Thymus (tissue), 11 donors: ENCODE data around the gene CDC42BPB. TPM values are rescaled to one million over a fixed set of nuclear protein-coding genes. Genes with fewer than 3 reads are reported as not detected.
"Not testable (repeated sequence)": the region's sequence is repeated elsewhere in the genome, so short reads cannot be mapped to it uniquely, and the experiment has no call there.

Experiments used
- DNase-seq, 9 donors: peaks; one replicate each; pipeline ENCODE4 v3.0.0-alpha.2; 2013; ENCODE audit warnings: low spot score in 9 of 9, low read depth in 6 of 9, missing footprints in 1 of 9
- H3K27ac ChIP-seq, 2 donors: one replicate each; pipeline ENCODE4 v1.5.1; 2013; ENCODE audit warnings: control low read depth in 1 of 2, low read depth in 1 of 2, low read length in 1 of 2, mild to moderate bottlenecking in 1 of 2, moderate library complexity in 1 of 2
- H3K27me3 ChIP-seq, 2 donors: one replicate each; pipeline ENCODE4 v1.5.1; 2013; ENCODE audit warnings: low read length in 1 of 2; ENCODE audit not compliant: control insufficient read depth in 2 of 2, insufficient read depth in 1 of 2
- H3K36me3 ChIP-seq, 2 donors: one replicate each; pipeline ENCODE4 v1.5.1; 2013; ENCODE audit warnings: low read length in 1 of 2, mild to moderate bottlenecking in 1 of 2, moderate library complexity in 1 of 2; ENCODE audit not compliant: control insufficient read depth in 2 of 2, insufficient read depth in 2 of 2
- H3K4me1 ChIP-seq, 2 donors: one replicate each; pipeline ENCODE4 v1.5.1; 2013; ENCODE audit warnings: low read length in 2 of 2; ENCODE audit not compliant: control insufficient read depth in 2 of 2, insufficient read depth in 2 of 2
- H3K4me3 ChIP-seq, 2 donors: one replicate each; pipeline ENCODE4 v1.5.1; 2013; ENCODE audit warnings: low read length in 2 of 2, control low read depth in 1 of 2, mild to moderate bottlenecking in 1 of 2
- H3K9me3 ChIP-seq, 2 donors: one replicate each; pipeline ENCODE4 v1.5.1; 2013; ENCODE audit warnings: low read length in 1 of 2, mild to moderate bottlenecking in 1 of 2; ENCODE audit not compliant: control insufficient read depth in 2 of 2, insufficient read depth in 1 of 2
- WGBS: extraction: QIAGEN DNeasy Blood & Tissue Kit; methylation state at CpG from one replicate; pipeline ENCODE4 v1.1.7; 2013; 5-methylcytosine and 5-hydroxymethylcytosine counted together
- polyA plus RNA-seq: library from polyadenylated mRNA; stranded (reverse); fragments of 200-250 nt; gene quantifications from one replicate; pipeline ENCODE4 v1.2.3, GENCODE V29; 2013
- total RNA-seq: library from RNA; stranded (reverse); fragments of 120-200 nt; gene quantifications from one replicate; pipeline ENCODE4 v1.2.4, GENCODE V29; 2013
- donor health status: healthy.

Gene CDC42BPB
- total and polyA plus RNA-seq, 2 donors: 7.6 to 16.3 TPM

DNA sequence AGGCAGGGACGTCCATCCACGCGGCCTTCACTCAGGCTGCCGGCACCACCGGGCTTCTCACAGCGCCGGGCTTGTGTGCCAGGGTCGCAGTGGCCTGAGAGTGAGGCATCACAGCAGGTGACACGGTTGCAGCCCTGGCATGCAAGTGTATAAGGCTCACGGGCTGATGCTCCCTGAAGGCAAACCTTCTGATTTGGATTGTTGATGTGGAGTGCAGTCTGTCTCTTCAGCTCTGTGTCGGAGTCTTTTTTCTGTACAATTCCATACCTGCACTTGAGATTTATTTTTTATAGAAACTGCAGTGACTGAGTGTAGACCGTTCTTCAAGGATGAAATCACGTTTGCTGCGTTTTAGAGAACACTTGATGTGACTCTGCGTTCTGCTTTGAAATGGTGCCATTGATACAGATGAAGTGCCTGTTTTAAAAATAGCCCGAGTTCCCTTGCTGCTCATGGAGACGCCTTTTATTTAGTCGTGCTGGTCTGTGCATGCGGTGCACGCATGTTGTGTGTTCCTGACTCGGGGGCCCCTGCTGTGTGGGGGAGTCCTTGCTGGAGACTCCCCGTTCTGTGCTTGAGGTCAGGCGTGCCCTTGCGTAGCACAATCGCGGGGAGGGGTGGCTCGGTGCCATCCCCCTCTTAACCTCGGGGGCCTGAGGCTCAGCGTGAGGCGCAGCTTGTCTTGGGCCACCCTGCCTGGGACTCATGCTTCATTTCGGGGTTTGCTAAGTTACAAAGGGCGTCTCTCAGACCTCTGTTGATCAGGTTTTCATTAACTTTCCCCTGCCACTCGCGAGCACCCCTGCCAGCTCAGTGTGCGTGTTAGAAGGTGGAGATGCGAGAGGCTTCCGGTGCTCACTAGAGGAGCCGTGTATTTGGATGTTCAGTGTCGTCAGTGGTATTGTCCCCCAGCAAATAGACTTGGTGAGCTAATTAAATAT, 156.4 kb downstream of the CDC42BPB start:
- H3K4me3 ChIP-seq: peak overlapping the region in 1 of 2 donors; percentile 26
- WGBS: 38% methylated on average over 39 of the region's 39 CpGs
- no peaks in the 10 kb centered on the region for H3K27me3 ChIP-seq
- H3K9me3 ChIP-seq: no peaks in the 10 kb centered on the region
- DNase-seq: peak in 4 of 9 donors; percentile 8 to 52 (median 28)
- peaks cover 9 to 36% of the 10 kb centered on the region in 2 donors for H3K4me1 ChIP-seq
- H3K27ac ChIP-seq: peak overlapping the region in 1 of 2 donors; percentile 60
- peaks cover 5 to 12% of the 10 kb centered on the region in 2 donors for H3K36me3 ChIP-seq

DNA sequence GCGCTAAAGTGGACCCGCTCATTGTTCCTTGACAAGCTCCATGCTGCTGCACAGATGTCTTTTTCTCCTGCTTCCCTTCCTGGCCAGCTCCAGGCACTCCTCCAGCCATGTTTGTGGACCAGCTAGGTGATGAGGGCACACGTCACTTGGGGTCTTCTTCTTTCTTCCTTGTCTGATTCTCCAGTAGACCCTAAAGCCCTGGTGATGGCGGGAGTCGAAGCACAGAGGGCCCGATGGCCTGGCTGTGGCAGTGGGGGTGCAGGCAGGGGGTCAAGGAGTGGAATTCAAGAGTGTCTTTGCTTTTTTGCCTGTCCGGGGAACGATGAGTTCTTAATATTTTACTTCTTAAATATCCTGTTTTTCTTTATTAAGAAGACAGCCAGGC, 157.8 kb downstream of the CDC42BPB start:
- Histone ChIP-seq H3K36me3 (peaks cover 7 to 10% of the 10 kb centered on the region in 2 donors), H3K4me1 (peaks cover 9 to 36% of the 10 kb centered on the region in 2 donors), H3K4me3 (no peak overlapping the region), H3K27me3 (no peaks in the 10 kb centered on the region), H3K27ac (no peak overlapping the region), H3K9me3 (no peaks in the 10 kb centered on the region)
- WGBS: 99% methylated on average over 8 of the region's 8 CpGs
- no peak for DNase-seq

DNA sequence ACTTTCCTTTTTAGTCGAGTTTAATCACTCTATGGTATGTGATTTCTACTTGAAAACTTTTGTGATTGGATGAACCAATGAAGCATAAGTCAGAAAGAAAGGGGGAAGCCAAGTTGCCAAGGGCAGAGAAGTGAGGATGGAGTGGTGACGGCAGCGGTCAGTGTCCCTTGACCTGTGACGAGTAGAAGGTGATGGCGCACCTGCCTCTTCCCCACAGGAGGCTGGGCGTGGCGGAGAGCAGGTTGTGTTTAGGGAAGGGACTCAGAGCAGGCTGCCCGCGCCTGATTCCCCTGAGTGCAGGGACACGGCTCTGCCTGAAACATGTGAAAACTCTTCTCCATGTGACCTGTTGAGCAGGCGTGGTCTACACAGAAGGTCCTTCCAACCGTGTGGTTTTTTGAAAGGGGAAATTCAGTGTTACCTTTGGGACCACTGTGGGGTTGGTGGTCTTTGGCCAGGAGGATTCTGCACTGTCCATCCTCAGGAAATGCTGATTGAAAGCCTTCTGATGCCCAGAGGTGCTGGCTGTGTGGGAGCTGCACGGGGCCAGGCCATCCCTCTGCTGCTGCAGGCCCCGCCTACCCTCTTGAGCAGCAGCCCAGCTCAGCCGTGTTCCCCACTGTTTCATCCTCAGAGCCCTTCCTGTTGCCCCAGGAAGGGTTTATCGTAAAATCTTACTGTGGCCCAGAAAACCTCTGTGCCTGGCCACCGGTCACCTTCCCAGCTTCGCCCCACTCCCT, 158.4 kb downstream of the CDC42BPB start:
- H3K27ac ChIP-seq: no peak overlapping the region
- H3K36me3 ChIP-seq: peaks cover 7 to 10% of the 10 kb centered on the region in 2 donors

DNA sequence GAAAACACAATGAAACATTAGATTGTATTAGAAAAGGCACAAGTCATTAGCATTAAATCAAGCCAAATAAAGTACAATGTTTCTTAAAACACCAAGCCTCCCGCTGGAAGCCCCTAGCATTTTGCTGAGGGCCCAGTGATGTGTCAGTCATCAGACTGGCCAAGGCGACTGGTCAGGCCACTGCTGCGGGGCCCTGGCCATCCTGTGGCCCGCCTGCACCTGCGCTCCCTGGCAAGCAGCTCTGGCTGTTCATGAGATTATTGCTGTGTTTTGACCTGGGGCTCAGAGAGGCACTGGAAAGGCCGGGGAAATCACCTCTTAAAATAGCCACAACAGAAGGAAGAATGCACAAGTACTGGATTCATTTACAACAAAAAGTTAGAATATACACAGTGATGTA, 159.1 kb downstream of the CDC42BPB start:
- Histone ChIP-seq H3K36me3 (peaks cover 3 to 5% of the 10 kb centered on the region in 2 donors), H3K9me3 (no peaks in the 10 kb centered on the region), H3K4me3 (no peak overlapping the region), H3K27ac (no peak overlapping the region), H3K27me3 (no peaks in the 10 kb centered on the region), H3K4me1 (peaks cover 9 to 33% of the 10 kb centered on the region in 2 donors)
- DNase-seq: no peak
- 79% methylated on average over 6 of the region's 6 CpGs for WGBS

More for the DNA sequence above, 158.4 kb downstream of the CDC42BPB start:
- WGBS: 86% methylated on average over 18 of the region's 18 CpGs
- Histone ChIP-seq H3K4me1 (peaks cover 9 to 36% of the 10 kb centered on the region in 2 donors), H3K4me3 (no peak overlapping the region), H3K9me3 (no peaks in the 10 kb centered on the region), H3K27me3 (no peaks in the 10 kb centered on the region)
- DNase-seq: no peak

DNA sequence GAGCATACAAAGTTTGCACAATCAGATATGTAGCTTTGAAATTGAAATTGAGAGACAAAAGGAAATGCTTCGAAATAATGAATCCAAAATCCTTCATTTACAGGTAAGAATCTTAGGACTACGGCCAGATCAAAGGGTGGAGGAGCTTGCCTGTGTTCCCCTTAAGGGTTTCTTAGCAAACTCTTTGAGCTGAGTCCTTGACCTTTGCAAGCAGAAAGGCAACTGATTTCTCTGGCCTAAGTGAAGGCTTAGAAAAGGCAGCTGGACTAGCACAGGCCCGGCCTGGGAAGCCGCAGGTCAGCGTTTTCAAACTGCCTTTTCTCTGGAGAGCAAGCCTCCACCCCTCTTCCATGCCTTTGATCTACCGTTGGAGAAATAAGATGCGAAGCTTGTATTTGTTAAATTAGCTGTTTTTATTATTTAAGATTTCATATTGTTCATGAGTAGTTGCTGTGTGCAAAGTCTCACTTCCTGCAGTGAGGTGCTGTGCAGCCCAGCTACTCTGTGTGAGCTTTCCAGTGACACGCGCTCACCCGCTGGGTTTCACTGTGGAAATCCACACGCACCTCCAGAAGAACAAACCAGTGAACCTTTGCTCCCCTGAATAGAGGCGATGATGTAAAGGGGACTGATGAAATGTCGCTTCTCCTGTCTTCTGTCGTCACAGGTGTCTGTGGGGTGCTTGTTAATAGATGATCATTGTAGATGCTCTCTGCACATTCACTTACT, 159.9 kb downstream of the CDC42BPB start:
- Histone ChIP-seq H3K4me3 (no peak overlapping the region), H3K27ac (no peak overlapping the region), H3K36me3 (peaks cover 3 to 5% of the 10 kb centered on the region in 2 donors), H3K9me3 (no peaks in the 10 kb centered on the region), H3K27me3 (no peaks in the 10 kb centered on the region), H3K4me1 (peaks cover 9 to 25% of the 10 kb centered on the region in 2 donors)
- no peak for DNase-seq
- 98% methylated on average over 14 of the region's 14 CpGs for WGBS

DNA sequence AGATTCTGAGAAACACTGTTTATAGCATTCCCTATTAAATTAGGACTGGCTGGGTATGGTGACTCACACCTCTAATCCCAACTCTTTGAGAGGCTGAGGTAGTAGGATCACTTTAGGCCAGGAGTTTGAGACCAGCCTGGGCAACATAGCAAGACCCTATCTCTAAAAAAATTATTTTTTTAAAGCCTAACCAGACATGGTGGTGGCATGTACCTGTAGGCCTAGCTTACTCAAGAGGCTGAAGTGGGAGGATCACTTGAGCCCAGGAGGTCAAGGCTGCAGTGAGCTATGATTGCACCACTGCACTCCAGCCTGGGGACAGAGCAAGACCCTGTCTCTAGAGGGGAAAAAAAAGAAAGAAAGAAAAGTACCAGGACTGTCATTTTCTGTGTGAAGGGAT, 160.6 kb downstream of the CDC42BPB start:
- not testable (repeated sequence) for H3K27ac ChIP-seq, DNase-seq, H3K36me3 ChIP-seq

DNA sequence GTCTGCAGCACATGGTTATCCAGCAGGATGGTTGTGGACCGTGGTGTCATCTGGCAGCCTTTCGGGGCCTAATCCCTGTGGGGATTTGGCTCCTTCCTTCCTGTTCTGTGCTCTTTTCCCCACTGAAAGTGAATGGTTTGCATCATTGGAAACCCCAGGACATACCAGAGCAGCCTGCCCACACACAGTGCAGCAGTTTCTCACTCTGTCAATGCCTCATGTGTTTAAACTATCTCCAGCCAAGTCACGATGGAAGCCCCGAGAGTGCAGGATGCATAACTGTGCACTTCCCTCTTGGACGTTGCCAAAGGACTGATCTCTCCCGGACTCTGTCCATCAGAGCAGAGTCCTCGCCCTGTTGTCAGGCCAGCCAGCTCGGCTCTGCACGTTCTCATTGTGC, 163.9 kb downstream of the CDC42BPB start:
- peaks cover 9 to 10% of the 10 kb centered on the region in 2 donors for H3K36me3 ChIP-seq
- no peaks in the 10 kb centered on the region for H3K4me1 ChIP-seq
- no peaks in the 10 kb centered on the region for H3K9me3 ChIP-seq
- H3K27ac ChIP-seq: no peak overlapping the region
- H3K27me3 ChIP-seq: no peaks in the 10 kb centered on the region
- WGBS: 96% methylated on average over 9 of the region's 9 CpGs
- DNase-seq: no peak
- no peak overlapping the region for H3K4me3 ChIP-seq

More for the DNA sequence above, 160.6 kb downstream of the CDC42BPB start:
- H3K27me3 ChIP-seq, H3K9me3 ChIP-seq, H3K4me3 ChIP-seq: not testable (repeated sequence)
- H3K4me1 ChIP-seq: peaks cover 7 to 18% of the 10 kb centered on the region in 2 donors

DNA sequence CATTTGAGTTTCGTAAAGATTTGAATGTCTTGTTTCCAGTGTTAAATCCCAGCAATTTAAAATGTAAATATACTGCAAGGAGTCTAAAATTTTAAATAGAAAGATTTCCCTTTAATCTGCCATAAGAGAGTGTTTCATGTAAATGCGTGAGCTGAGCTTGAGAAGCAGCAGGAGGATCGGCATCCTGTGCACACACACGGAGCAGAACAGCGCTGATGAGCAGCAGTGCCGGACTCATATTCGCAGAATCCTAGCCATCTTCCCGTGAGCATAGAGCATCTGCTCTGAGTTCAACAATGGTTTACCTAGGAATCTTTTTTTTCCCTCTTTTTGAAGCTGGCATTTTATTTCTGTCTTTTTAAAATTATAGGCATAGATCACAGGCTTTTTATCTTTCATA, 164.7 kb downstream of the CDC42BPB start:
- Histone ChIP-seq H3K27me3 (no peaks in the 10 kb centered on the region), H3K36me3 (peaks cover 9 to 15% of the 10 kb centered on the region in 2 donors), H3K9me3 (no peaks in the 10 kb centered on the region), H3K27ac (no peak overlapping the region), H3K4me1 (no peaks in the 10 kb centered on the region), H3K4me3 (no peak overlapping the region)
- 98% methylated on average over 8 of the region's 8 CpGs for WGBS
- DNase-seq: no peak
